Measurements from ENCODE around the gene CHTF18.
"Not testable (repeated sequence)": the region's sequence is repeated elsewhere in the genome, so short reads cannot be mapped to it uniquely, and the experiment has no call there.

Gene CHTF18

GRCh38 chr16:788399-789126 lies at the start of gene CHTF18:
Gene CHTF18 (plus strand): TSS chr16:788620. CDS start chr16:788685, 65 bp downstream.
- in situ Hi-C loops (cut with MboI; ENCODE audit: low sequenced_read_pairs), result no loop called here

DNA sequence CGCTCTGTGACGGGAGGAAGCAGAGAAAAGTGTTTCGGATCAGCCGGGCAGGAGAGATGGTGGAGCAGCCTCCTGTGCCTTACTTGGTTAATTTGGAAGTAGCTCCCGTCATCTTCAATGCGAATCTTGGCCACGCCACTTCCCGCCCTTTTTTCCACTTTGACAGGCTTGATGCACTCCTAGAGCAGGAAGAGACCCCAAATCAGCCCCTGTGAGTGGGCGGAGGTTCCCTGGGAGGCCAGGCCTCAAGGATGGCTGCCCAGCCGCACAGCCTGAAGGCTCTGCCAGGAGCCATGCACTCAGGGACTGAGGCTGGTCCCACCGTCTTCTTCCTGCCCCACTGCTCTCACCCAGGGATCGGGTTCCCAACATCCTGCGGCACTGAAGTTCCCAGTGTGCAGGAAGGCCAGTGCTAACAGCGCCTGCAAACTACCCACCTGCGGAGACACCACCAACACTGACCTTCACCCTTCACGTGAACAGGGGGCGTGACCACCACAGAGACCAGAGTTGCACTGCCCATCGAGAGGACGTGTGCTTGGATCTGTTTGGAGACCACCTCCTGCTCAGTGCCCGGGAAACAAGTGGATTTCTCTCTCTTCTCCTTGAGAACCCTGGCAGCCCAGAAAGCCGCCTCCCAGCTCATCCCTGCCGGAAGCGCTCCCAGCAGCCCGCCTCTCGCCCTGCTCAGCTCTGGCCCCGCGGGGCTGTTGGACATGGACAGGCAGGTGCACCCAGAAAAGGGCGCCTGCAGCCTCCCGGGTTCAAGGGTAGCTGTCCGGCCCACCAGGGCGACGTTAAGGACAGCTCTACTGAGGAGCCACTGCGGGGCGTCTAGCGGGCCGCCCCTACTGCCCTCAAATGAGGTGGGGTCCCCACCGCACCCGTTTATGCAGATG lies 48.6 kb upstream of the CHTF18 start:
- in situ Hi-C loops (cut with MboI; ENCODE audit: low sequenced_read_pairs), result no loop called here

GRCh38 chr16:740459-740763 lies 48.0 kb upstream of the CHTF18 start:
- in situ Hi-C loops (cut with MboI; ENCODE audit: low sequenced_read_pairs), result no loop called here

- in situ Hi-C loops (cut with MboI; ENCODE audit: low sequenced_read_pairs), result no loop called here
Observed at GRCh38 chr16:740764-741505, 47.5 kb upstream of the CHTF18 start, which contains the start of gene CIAO3. Gene CIAO3 (minus strand): TSS chr16:740997. CDS start chr16:740985, 12 bp downstream.

GRCh38 chr16:741986-742629 lies 46.3 kb upstream of the CHTF18 start:
- in situ Hi-C loops (cut with MboI; ENCODE audit: low sequenced_read_pairs), result no loop called here

DNA sequence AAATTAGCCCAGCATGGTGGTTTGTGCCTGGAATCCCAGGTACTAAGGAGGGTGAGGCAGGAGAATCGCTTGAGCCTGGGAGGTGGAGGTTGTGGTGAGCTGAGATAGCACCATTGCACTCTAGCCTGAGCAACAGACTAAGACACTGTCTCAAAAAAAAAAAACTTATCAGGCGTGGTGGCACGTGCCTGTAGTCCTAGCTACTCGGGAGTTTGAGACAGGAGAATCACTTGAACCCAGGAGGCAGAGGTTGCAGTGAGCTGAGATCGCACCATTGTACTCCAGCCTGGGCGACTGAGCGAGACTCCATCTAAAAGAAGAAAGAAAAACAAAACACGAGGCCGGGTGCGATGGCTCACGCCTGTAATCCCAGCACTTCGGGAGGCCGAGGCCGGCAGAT lies 45.5 kb upstream of the CHTF18 start:
- in situ Hi-C loops (cut with MboI; ENCODE audit: low sequenced_read_pairs), result not testable (repeated sequence)

DNA sequence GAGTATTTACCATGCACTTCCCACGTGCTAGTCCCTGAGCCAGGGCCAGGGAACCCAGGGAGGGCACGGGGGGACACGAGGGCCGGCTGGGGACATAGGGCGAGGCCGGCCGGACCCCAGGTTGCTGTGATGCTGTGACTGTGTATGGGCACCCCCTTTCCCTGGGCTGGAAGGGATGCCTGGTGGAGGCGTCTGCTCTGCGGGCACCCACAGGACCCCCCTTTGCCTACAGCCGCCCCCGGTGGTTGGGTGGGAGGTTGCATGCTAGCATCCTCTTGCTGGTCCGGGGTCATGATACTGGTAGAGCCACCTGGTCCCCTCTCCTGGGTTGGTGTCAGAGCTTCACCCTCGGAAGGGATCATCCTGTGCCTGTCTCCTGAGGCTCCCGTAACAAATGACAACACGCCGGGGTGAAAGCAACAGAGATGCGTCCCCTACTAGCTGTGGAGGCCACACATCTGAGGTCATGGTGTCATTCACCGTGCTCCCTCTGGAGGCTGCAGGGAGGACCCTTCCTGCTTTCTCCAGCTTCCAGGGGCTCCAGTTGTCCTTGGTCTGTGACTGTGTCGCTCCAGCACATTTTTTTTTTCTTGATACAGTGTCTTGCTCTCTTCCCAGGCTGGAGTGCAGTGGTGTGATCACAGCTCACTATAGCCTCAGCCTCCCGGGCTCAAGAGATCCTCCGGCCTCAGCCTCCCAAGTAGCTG lies 44.5 kb upstream of the CHTF18 start:
- in situ Hi-C loops (cut with MboI; ENCODE audit: low sequenced_read_pairs), result no loop called here

GRCh38 chr16:745739-746138 lies 42.7 kb upstream of the CHTF18 start:
- in situ Hi-C loops (cut with MboI; ENCODE audit: low sequenced_read_pairs), result no loop called here

GRCh38 chr16:746637-747036 lies 41.8 kb upstream of the CHTF18 start:
- in situ Hi-C loops (cut with MboI; ENCODE audit: low sequenced_read_pairs), result no loop called here

GRCh38 chr16:747978-748746 lies 40.3 kb upstream of the CHTF18 start:
- in situ Hi-C loops (cut with MboI; ENCODE audit: low sequenced_read_pairs), result no loop called here

GRCh38 chr16:749010-749409 lies 39.4 kb upstream of the CHTF18 start:
- in situ Hi-C loops (cut with MboI; ENCODE audit: low sequenced_read_pairs), result no loop called here

GRCh38 chr16:750485-750884 lies 37.9 kb upstream of the CHTF18 start:
- in situ Hi-C loops (cut with MboI; ENCODE audit: low sequenced_read_pairs), result no loop called here

- in situ Hi-C loops (cut with MboI; ENCODE audit: low sequenced_read_pairs), result no loop called here
Observed at GRCh38 chr16:751152-752006, 37.0 kb upstream of the CHTF18 start.

- in situ Hi-C loops (cut with MboI; ENCODE audit: low sequenced_read_pairs), result no loop called here
Observed at GRCh38 chr16:752007-752312, 36.5 kb upstream of the CHTF18 start.

DNA sequence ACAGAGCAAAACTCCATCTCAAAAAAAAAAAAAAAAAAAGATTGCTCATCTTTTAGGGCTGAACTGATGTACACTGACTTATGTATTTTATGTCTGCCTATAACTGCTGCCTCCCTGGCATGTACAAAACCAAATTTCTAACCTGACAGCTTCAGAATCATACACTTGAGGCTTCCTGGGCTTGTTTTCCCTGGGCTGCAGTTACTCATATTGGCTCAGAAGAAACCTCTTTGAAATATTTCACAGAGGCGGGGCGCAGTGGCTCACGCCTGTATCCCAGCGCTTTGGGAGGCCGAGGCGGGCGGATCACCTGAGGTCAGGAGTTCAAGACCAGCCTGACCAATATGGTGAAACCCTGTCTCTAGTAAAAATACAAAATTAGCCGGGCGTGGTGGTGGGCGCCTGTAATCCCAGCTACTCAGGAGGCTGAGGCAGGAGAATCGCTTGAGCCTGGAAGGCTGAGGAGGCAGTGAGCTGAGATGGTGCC lies 34.3 kb upstream of the CHTF18 start:
- in situ Hi-C loops (cut with MboI; ENCODE audit: low sequenced_read_pairs), result not testable (repeated sequence)

GRCh38 chr16:754656-755055 lies 33.8 kb upstream of the CHTF18 start:
- in situ Hi-C loops (cut with MboI; ENCODE audit: low sequenced_read_pairs), result no loop called here

GRCh38 chr16:756428-756827 lies 32.0 kb upstream of the CHTF18 start:
- in situ Hi-C loops (cut with MboI; ENCODE audit: low sequenced_read_pairs), result no loop called here

DNA sequence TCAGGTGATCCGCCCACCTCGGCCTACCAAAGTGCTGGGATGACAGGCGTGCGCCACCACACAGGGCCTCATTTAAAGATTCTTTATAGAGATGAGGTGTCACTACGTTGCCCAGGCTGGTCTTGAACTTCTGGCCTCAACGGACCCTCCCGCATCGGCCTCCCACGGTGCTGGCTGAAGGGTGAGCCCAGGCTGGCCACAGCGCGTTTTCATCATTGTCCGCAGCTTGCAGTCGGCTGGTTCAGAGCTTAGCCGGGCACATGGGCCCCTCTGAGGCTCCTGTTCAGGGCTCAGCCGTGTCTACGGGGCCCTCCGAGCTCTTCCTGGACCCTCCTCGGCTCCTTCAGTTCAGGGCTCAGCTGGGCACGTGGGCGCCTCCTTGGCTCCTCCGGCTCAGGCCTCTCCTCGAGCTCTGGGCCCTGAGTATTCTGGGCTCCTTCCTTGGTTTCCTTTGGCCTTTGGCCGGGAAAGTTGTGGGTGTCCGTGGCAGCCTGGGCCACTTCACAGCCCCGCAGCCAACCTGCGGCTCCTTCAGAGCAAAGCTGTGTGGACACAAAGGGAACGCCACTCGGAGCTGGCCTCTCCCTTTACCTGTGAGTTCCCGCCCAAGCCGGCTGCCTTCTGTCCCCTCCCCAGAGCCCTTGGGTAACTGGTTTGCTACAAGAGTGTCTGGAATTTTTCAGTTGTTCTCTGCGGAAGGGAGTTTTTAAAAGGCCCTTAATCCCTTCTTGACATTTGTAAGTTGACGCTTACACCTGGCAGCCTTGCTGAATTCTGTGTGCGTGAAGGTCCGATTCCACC lies 29.1 kb upstream of the CHTF18 start:
- in situ Hi-C loops (cut with MboI; ENCODE audit: low sequenced_read_pairs), result no loop called here

Data from hTERT RPE-1 (cell line).